Choroid plexus epithelial cell (primary cell): ENCODE measurements around the gene TMPRSS11D.

Source experiments
- DNase-seq: peaks from one replicate; pipeline ENCODE4 v3.0.0-alpha.2; 2010; ENCODE audit warnings: low read depth
- H3K4me3 ChIP-seq: 2 replicates; pipeline ENCODE4 v1.5.1; 2011; ENCODE audit warnings: low read depth, mild to moderate bottlenecking, control low read depth, low read length, moderate library complexity
- CTCF ChIP-seq: conservative IDR thresholded peaks from 2 replicates; pipeline ENCODE4 v1.5.1; 2011; ENCODE audit warnings: low read depth, mild to moderate bottlenecking, control low read depth, inconsistent platforms, low read length, moderate library complexity

The TMPRSS11D gene

GRCh38 chr4:67853336-67853735 is 30.5 kb downstream of the TMPRSS11D start:
- H3K4me3 ChIP-seq, result no peak overlapping the region
- DNase-seq, result no peak
- TF ChIP-seq CTCF, result no peak

- no peak overlapping the region for H3K4me3 ChIP-seq
- no peak for DNase-seq
- TF ChIP-seq CTCF, result no peak
Measured at GRCh38 chr4:67820903-67821302, 62.9 kb downstream of the TMPRSS11D start.

- no peak overlapping the region for H3K4me3 ChIP-seq
- DNase-seq, result no peak
- TF ChIP-seq CTCF, result no peak
Measured at GRCh38 chr4:67810011-67810410, 73.8 kb downstream of the TMPRSS11D start.

GRCh38 chr4:67809502-67809901 is 74.3 kb downstream of the TMPRSS11D start:
- no peak overlapping the region for H3K4me3 ChIP-seq
- TF ChIP-seq CTCF, result no peak
- no peak for DNase-seq

GRCh38 chr4:67796810-67797209 is 87.0 kb downstream of the TMPRSS11D start:
- no peak for DNase-seq
- no peak overlapping the region for H3K4me3 ChIP-seq
- no peak for TF ChIP-seq CTCF

GRCh38 chr4:67790721-67791120 is 93.1 kb downstream of the TMPRSS11D start:
- DNase-seq, result no peak
- TF ChIP-seq CTCF, result no peak
- no peak overlapping the region for H3K4me3 ChIP-seq

- DNase-seq, result no peak
- no peak for TF ChIP-seq CTCF
- no peak overlapping the region for H3K4me3 ChIP-seq
Measured at GRCh38 chr4:67787311-67787710, 96.5 kb downstream of the TMPRSS11D start.
